T-cell (primary cell): ENCODE results near the gene ARHGAP15. TPM values are rescaled to one million over a fixed set of nuclear protein-coding genes. Genes with fewer than 3 reads are reported as not detected.
A peak's percentile ranks its signal among the peaks of the same experiment; 100 is the strongest.

Source experiments
- ATAC-seq, 4 experiments: fragments of 200-7000 bp in 3 of 4; fragments of 150-1000 bp in 1 of 4; cut with Tn5 transposase; replicated peaks in 1 of 4; 1 replicate in 3 of 4; 2 replicates in 1 of 4; pipeline ENCODE4 v1.10.0; 2021; ENCODE audit warnings: moderate library complexity in 3 of 4, mild to moderate bottlenecking in 2 of 4, moderate number of reproducible peaks in 1 of 4
- CTCF ChIA-PET, 2 donors: fragments of 300-600 bp; sonication (Branson Sonifier 250); formaldehyde crosslinking; loops; one replicate each; lab custom pipeline; 2022; ENCODE audit warnings: antibody characterized with exemption in 2 of 2; lab: Charles Lee
- POLR2A ChIA-PET, 2 donors: fragments of 300-600 bp; sonication (Branson Sonifier 250); formaldehyde crosslinking; loops; one replicate each; lab custom pipeline; 2022; ENCODE audit warnings: antibody characterized with exemption in 2 of 2; lab: Charles Lee
- DNase-seq, 35 experiments: peaks; one replicate each; pipeline versions ENCODE4 v3.0.0 to v3.0.0-alpha.2; 2013 to 2023
- H3K27ac ChIP-seq: one replicate; pipeline ENCODE4 v1.5.1; 2013; ENCODE audit warnings: low read length
- H3K27me3 ChIP-seq, 2 experiments: replicated peaks in 1 of 2; 1 replicate in 1 of 2; 2 replicates in 1 of 2; pipeline versions ENCODE4 v1.6.1 to v1.7.0; 2013; ENCODE audit warnings: low read length in 1 of 2, mixed read lengths in 1 of 2; ENCODE audit not compliant: control insufficient read depth in 2 of 2, insufficient read depth in 2 of 2; ENCODE audit errors: extremely low read depth in 1 of 2
- H3K36me3 ChIP-seq, 2 donors: 1 replicate in 1 of 2; 2 replicates in 1 of 2; pipeline versions ENCODE4 v1.6.1 to v1.7.0; 2013; ENCODE audit warnings: low read length in 1 of 2; ENCODE audit not compliant: control insufficient read depth in 2 of 2, insufficient read depth in 1 of 2; ENCODE audit errors: extremely low read depth in 1 of 2
- H3K4me1 ChIP-seq, 2 experiments: 1 replicate in 1 of 2; 2 replicates in 1 of 2; pipeline versions ENCODE4 v1.6.1 to v1.7.0; 2013; ENCODE audit warnings: low read length in 2 of 2, mixed read lengths in 1 of 2; ENCODE audit not compliant: insufficient read depth in 2 of 2, control insufficient read depth in 1 of 2; ENCODE audit errors: extremely low read depth in 1 of 2
- H3K4me3 ChIP-seq, 2 donors: 1 replicate in 1 of 2; 2 replicates in 1 of 2; pipeline versions ENCODE4 v1.5.1 to v1.7.0; 2013; ENCODE audit warnings: mild to moderate bottlenecking in 2 of 2, low read length in 1 of 2, moderate library complexity in 1 of 2; ENCODE audit not compliant: control insufficient read depth in 1 of 2; ENCODE audit errors: extremely low read depth in 1 of 2
- H3K9me3 ChIP-seq: 2 replicates; pipeline ENCODE4 v1.7.0; 2013
- H3K27ac Mint-ChIP-seq, 2 donors: one replicate each; pipeline ENCODE4 v1.8.0; 2020 to 2021; ENCODE audit warnings: mild to moderate bottlenecking in 2 of 2, mixed read lengths in 2 of 2
- H3K27me3 Mint-ChIP-seq, 2 donors: one replicate each; pipeline ENCODE4 v1.8.0; 2021 to 2022; ENCODE audit warnings: mixed read lengths in 2 of 2
- H3K36me3 Mint-ChIP-seq: one replicate; pipeline ENCODE4 v1.8.0; 2021; ENCODE audit warnings: mixed read lengths
- H3K4me1 Mint-ChIP-seq, 3 donors: one replicate each; pipeline ENCODE4 v1.8.0; 2020 to 2022; ENCODE audit warnings: mixed read lengths in 3 of 3, mild to moderate bottlenecking in 1 of 3
- H3K4me3 Mint-ChIP-seq, 3 donors: one replicate each; pipeline ENCODE4 v1.8.0; 2020 to 2022; ENCODE audit warnings: mild to moderate bottlenecking in 3 of 3, mixed read lengths in 3 of 3, moderate library complexity in 3 of 3
- H3K9me3 Mint-ChIP-seq, 3 donors: one replicate each; pipeline ENCODE4 v1.8.0; 2020 to 2022; ENCODE audit warnings: mixed read lengths in 3 of 3
- WGBS: methylation state at CpG from one replicate; pipeline ENCODE4 v1.1.5; 2013; ENCODE audit warnings: missing lambda C conversion rate; ENCODE audit not compliant: insufficient coverage; 5-methylcytosine and 5-hydroxymethylcytosine counted together
- total RNA-seq, 35 experiments: library from RNA in 6 of 35; stranded (reverse) in 6 of 35; fragments of 120-200 nt in 1 of 35; gene quantifications; one replicate each; pipeline versions ENCODE4 v1.2.1 to v1.2.4 and lab custom pipeline; 2013 to 2026

Gene ARHGAP15
- total RNA-seq, 5 donors from 2014 or later (not counting 1 experiment from before 2014, with no cell fraction given) = 154 to 271 (median 188) TPM

GRCh38 chr2:143452817-143453451 lies 323.7 kb downstream of the ARHGAP15 start:
- no CpG with 5 or more reads among the region's 3 CpGs for WGBS
- H3K36me3 Mint-ChIP-seq = peaks cover 35% of the 10 kb centered on the region

GRCh38 chr2:143453981-143454511 lies 324.8 kb downstream of the ARHGAP15 start:
- Mint-ChIP-seq H3K4me1 (peaks cover 51 to 56% (median 55%) of the 10 kb centered on the region in 3 donors), H3K36me3 (peaks cover 42% of the 10 kb centered on the region), H3K4me3 (no peak overlapping the region), H3K27me3 (no peaks in the 10 kb centered on the region), H3K27ac (no peak overlapping the region), H3K9me3 (no peaks in the 10 kb centered on the region)
- POLR2A ChIA-PET = no interaction called here
- CTCF ChIA-PET = no interaction called here
- no peak overlapping the region for H3K4me3 ChIP-seq
- H3K27me3 ChIP-seq = no peaks in the 10 kb centered on the region
- ATAC-seq (no peak), DNase-seq (no peak)
- no peak overlapping the region for H3K27ac ChIP-seq
- peaks cover 0 to 2% of the 10 kb centered on the region in 2 donors for H3K36me3 ChIP-seq
- H3K9me3 ChIP-seq = no peaks in the 10 kb centered on the region
- H3K4me1 ChIP-seq = peaks cover 4 to 14% of the 10 kb centered on the region in 2 experiments
- WGBS = 100% methylated on average over 1 of the region's 2 CpGs

More at GRCh38 chr2:143452817-143453451, 323.7 kb downstream of the ARHGAP15 start:
- H3K4me1 ChIP-seq = peaks cover 4 to 14% of the 10 kb centered on the region in 2 experiments
- Mint-ChIP-seq H3K27me3 (no peaks in the 10 kb centered on the region), H3K9me3 (no peaks in the 10 kb centered on the region), H3K4me3 (peak overlapping the region in 1 of 3 donors; percentile 42), H3K27ac (peak overlapping the region; percentile 34 to 39), H3K4me1 (peaks cover 59 to 65% (median 60%) of the 10 kb centered on the region in 3 donors)
- peak in 32 of 35 experiments; percentile 9 to 65 (median 32) for DNase-seq
- POLR2A ChIA-PET = interaction anchor here (0.5 to 1.0 kb wide), 7 partner anchors 14 to 423 kb away, joined by 3 to 4 read pairs (median 3); no protein-coding TSS in a partner anchor
- CTCF ChIA-PET = interaction anchor here in 1 of 2 donors (0.7 to 1.0 kb wide), 3 partner anchors 19 to 296 kb away, joined by 3 to 4 read pairs (median 3); no protein-coding TSS in a partner anchor
- no peak overlapping the region for H3K4me3 ChIP-seq
- no peak overlapping the region for H3K27ac ChIP-seq
- no peaks in the 10 kb centered on the region for H3K9me3 ChIP-seq
- no peaks in the 10 kb centered on the region for H3K27me3 ChIP-seq
- ATAC-seq = peak; percentile 76 to 94 (median 91)
- peaks cover 0 to 2% of the 10 kb centered on the region in 2 donors for H3K36me3 ChIP-seq

GRCh38 chr2:143455317-143455716 lies 326.1 kb downstream of the ARHGAP15 start:
- WGBS = no CpG with 5 or more reads among the region's 3 CpGs
- Mint-ChIP-seq H3K27ac (no peak overlapping the region), H3K9me3 (no peaks in the 10 kb centered on the region), H3K4me3 (no peak overlapping the region), H3K4me1 (peaks cover 44 to 46% (median 45%) of the 10 kb centered on the region in 3 donors), H3K36me3 (peaks cover 47% of the 10 kb centered on the region), H3K27me3 (no peaks in the 10 kb centered on the region)
- H3K27me3 ChIP-seq = no peaks in the 10 kb centered on the region
- ATAC-seq (no peak), DNase-seq (no peak)
- no peak overlapping the region for H3K27ac ChIP-seq
- H3K4me3 ChIP-seq = no peak overlapping the region
- peaks cover 4 to 14% of the 10 kb centered on the region in 2 experiments for H3K4me1 ChIP-seq
- H3K9me3 ChIP-seq = no peaks in the 10 kb centered on the region
- CTCF ChIA-PET = interaction anchor here in 1 of 2 donors (0.6 kb wide), 1 partner anchor 153 kb away, joined by 3 read pairs; no protein-coding TSS in a partner anchor
- POLR2A ChIA-PET = no interaction called here
- peaks cover 0 to 2% of the 10 kb centered on the region in 2 donors for H3K36me3 ChIP-seq

- H3K4me3 ChIP-seq = no peak overlapping the region
- H3K4me1 ChIP-seq = peaks cover 0 to 4% of the 10 kb centered on the region in 2 experiments
- no peak overlapping the region for H3K27ac ChIP-seq
- H3K27me3 ChIP-seq = no peaks in the 10 kb centered on the region
- Mint-ChIP-seq H3K4me3 (no peak overlapping the region), H3K27me3 (no peaks in the 10 kb centered on the region), H3K9me3 (no peaks in the 10 kb centered on the region), H3K27ac (no peak overlapping the region), H3K4me1 (peaks cover 24 to 27% (median 25%) of the 10 kb centered on the region in 3 donors), H3K36me3 (peaks cover 46% of the 10 kb centered on the region)
- ATAC-seq (no peak), DNase-seq (no peak)
- no peaks in the 10 kb centered on the region for H3K9me3 ChIP-seq
- 100% methylated on average over 3 of the region's 7 CpGs for WGBS
- H3K36me3 ChIP-seq = peaks cover 0 to 2% of the 10 kb centered on the region in 2 donors
- ChIA-PET POLR2A (interaction anchor here in 1 of 2 donors (0.6 kb wide), 1 partner anchor 248 kb away, joined by 3 read pairs; no protein-coding TSS in a partner anchor), CTCF (interaction anchor here in 1 of 2 donors (0.6 kb wide), 1 partner anchor 310 kb away, joined by 11 read pairs; no protein-coding TSS in a partner anchor)
These were observed 329.3 kb downstream of the ARHGAP15 start for GRCh38 chr2:143458258-143459190.

- Mint-ChIP-seq H3K27ac (no peak overlapping the region), H3K4me3 (no peak overlapping the region), H3K4me1 (peaks cover 13 to 16% (median 15%) of the 10 kb centered on the region in 3 donors), H3K9me3 (no peaks in the 10 kb centered on the region), H3K27me3 (no peaks in the 10 kb centered on the region), H3K36me3 (peaks cover 31% of the 10 kb centered on the region)
- Histone ChIP-seq H3K9me3 (no peaks in the 10 kb centered on the region), H3K4me1 (no peaks in the 10 kb centered on the region), H3K27ac (no peak overlapping the region), H3K27me3 (no peaks in the 10 kb centered on the region), H3K4me3 (no peak overlapping the region), H3K36me3 (peaks cover 0 to 2% of the 10 kb centered on the region in 2 donors)
- DNase-seq (no peak), ATAC-seq (no peak)
- ChIA-PET CTCF (no interaction called here), POLR2A (interaction anchor here in 1 of 2 donors (0.6 to 0.7 kb wide), 2 partner anchors 70 to 304 kb away, joined by 3 to 17 read pairs; no protein-coding TSS in a partner anchor)
These were observed 331.2 kb downstream of the ARHGAP15 start for GRCh38 chr2:143460382-143460781.

GRCh38 chr2:143463719-143464118 lies 334.5 kb downstream of the ARHGAP15 start:
- H3K27me3 ChIP-seq = no peaks in the 10 kb centered on the region
- no peak overlapping the region for H3K4me3 ChIP-seq
- ChIA-PET CTCF (interaction anchor here in 1 of 2 donors (0.6 kb wide), 1 partner anchor 50 kb away, joined by 3 read pairs; no protein-coding TSS in a partner anchor), POLR2A (no interaction called here)
- Mint-ChIP-seq H3K27me3 (no peaks in the 10 kb centered on the region), H3K27ac (no peak overlapping the region), H3K4me1 (peaks cover 17 to 37% (median 32%) of the 10 kb centered on the region in 3 donors), H3K9me3 (no peaks in the 10 kb centered on the region), H3K4me3 (no peak overlapping the region), H3K36me3 (peaks cover 31% of the 10 kb centered on the region)
- no peak overlapping the region for H3K27ac ChIP-seq
- H3K4me1 ChIP-seq = no peaks in the 10 kb centered on the region
- ATAC-seq = no peak
- no peaks in the 10 kb centered on the region for H3K9me3 ChIP-seq
- no peak for DNase-seq
- H3K36me3 ChIP-seq = no peaks in the 10 kb centered on the region
